ENCODE data around the gene KRT2.

GRCh38 chr12:52667509-52667908 is 15.5 kb upstream of the KRT2 start:
- no peak for TF ChIP-seq CTCF (IDR thresholded peaks at IDR 0.05; ENCODE audit: extremely low read depth in 1 of 2, insufficient read depth in 1 of 2, low read depth in 1 of 2, low read length in 2 of 2)
- TF ChIP-seq POLR2A (IDR thresholded peaks at IDR 0.05; ENCODE audit: low read depth, low read length): no peak
- no peak for TF ChIP-seq EZH2 (IDR thresholded peaks at IDR 0.05; ENCODE audit: borderline replicate concordance, low read depth, low read length, severe bottlenecking)

Measured in endothelial cell of umbilical vein (primary cell).